ENCODE measurements around the gene STXBP5L. TPM values are rescaled to one million over a fixed set of nuclear protein-coding genes. Genes with fewer than 3 reads are reported as not detected.

Gene STXBP5L
- polyA plus RNA-seq, 1 donor from 2014 or later, result 7.6 TPM

DNA sequence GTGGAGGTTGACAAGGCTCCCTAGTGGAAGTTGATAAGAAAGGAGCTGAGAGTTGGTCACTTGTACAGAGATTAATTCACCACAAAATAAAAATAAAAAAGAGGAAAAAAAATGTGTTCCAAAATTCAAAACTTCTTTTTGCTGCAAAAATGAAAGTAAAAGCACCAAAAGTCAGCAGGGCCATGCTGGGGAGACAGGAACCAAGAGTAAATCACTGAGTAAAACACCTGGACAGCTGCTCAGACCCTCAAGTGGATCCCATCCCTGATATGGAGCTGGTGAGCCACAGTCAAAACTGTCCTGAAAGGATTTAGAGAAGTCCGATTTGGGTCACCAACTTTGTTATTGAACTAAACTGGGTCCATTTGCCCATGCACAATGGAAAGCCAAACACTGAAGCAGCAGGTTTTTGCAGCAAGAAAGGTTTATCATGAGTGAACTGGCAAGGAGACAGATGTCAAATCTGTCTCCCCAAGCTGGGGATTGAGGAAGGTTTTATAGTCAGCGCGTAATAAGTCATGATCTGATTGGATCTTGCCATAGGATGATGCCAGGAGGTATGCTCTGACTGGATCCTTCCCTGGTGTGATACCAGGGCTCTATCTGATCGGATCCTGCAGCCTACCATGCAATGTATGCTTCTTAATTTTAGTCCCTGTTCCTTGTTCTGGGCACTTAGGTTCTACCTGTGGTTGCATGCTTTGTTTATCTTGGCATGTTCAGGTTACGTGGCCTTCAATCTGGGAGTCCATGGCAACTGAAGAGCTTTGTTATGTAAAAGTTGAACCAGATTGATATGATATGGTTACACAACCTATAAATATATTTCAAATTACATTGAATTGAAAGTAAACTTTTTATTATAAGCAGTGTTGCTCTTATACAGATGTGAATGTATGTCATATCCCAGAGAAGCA is 324.6 kb downstream of the STXBP5L start:
- no peaks in the 10 kb centered on the region for H3K27me3 ChIP-seq (ENCODE audit: insufficient read depth, low read depth, low read length)

DNA sequence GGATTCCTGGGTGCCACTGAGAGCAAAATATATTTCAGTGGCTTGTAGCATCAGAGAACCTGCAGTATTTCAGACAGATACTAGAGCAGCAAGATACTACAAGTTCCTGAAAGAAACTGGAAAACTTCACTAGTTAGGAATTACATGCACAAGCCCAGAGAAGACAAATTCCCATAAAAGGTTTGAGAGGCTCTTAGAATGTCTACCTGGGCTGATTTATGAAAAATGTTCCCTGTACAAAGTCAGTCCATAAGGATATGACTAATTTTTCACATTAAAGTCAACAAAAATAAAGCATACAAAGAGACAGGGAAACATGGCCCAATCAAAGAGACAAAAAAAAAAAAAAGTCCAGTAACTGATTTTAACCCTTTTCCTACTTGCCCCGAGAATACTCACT is 335.2 kb downstream of the STXBP5L start:
- no peaks in the 10 kb centered on the region for H3K9me3 ChIP-seq (ENCODE audit: low read length)
- H4K20me1 ChIP-seq (ENCODE audit: insufficient read depth), result no peaks in the 10 kb centered on the region
- no peak overlapping the region for H3K9ac ChIP-seq (ENCODE audit: low read length)
- H2AFZ ChIP-seq (ENCODE audit: low read depth, low read length), result no peak overlapping the region
- no peak overlapping the region for H3K4me2 ChIP-seq (ENCODE audit: low read length)
- H3K4me3 ChIP-seq (ENCODE audit: low read length), result no peak overlapping the region
- no peaks in the 10 kb centered on the region for H3F3A ChIP-seq (ENCODE audit: insufficient read depth, low read length, poor library complexity, severe bottlenecking)
- no peak for TF ChIP-seq TAF1 (IDR thresholded peaks at IDR 0.05; ENCODE audit: low read depth)
- TF ChIP-seq MXI1 (conservative IDR thresholded peaks at IDR 0.05; ENCODE audit: poor library complexity, severe bottlenecking), result no peak
- no peak for TF ChIP-seq POLR2AphosphoS5 (IDR thresholded peaks at IDR 0.05)
- TF ChIP-seq, protein P1, sequence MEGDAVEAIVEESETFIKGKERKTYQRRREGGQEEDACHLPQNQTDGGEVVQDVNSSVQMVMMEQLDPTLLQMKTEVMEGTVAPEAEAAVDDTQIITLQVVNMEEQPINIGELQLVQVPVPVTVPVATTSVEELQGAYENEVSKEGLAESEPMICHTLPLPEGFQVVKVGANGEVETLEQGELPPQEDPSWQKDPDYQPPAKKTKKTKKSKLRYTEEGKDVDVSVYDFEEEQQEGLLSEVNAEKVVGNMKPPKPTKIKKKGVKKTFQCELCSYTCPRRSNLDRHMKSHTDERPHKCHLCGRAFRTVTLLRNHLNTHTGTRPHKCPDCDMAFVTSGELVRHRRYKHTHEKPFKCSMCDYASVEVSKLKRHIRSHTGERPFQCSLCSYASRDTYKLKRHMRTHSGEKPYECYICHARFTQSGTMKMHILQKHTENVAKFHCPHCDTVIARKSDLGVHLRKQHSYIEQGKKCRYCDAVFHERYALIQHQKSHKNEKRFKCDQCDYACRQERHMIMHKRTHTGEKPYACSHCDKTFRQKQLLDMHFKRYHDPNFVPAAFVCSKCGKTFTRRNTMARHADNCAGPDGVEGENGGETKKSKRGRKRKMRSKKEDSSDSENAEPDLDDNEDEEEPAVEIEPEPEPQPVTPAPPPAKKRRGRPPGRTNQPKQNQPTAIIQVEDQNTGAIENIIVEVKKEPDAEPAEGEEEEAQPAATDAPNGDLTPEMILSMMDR (IDR thresholded peaks at IDR 0.05; ENCODE audit: poor library complexity, severe bottlenecking), result no peak
- TF ChIP-seq, protein P2, sequence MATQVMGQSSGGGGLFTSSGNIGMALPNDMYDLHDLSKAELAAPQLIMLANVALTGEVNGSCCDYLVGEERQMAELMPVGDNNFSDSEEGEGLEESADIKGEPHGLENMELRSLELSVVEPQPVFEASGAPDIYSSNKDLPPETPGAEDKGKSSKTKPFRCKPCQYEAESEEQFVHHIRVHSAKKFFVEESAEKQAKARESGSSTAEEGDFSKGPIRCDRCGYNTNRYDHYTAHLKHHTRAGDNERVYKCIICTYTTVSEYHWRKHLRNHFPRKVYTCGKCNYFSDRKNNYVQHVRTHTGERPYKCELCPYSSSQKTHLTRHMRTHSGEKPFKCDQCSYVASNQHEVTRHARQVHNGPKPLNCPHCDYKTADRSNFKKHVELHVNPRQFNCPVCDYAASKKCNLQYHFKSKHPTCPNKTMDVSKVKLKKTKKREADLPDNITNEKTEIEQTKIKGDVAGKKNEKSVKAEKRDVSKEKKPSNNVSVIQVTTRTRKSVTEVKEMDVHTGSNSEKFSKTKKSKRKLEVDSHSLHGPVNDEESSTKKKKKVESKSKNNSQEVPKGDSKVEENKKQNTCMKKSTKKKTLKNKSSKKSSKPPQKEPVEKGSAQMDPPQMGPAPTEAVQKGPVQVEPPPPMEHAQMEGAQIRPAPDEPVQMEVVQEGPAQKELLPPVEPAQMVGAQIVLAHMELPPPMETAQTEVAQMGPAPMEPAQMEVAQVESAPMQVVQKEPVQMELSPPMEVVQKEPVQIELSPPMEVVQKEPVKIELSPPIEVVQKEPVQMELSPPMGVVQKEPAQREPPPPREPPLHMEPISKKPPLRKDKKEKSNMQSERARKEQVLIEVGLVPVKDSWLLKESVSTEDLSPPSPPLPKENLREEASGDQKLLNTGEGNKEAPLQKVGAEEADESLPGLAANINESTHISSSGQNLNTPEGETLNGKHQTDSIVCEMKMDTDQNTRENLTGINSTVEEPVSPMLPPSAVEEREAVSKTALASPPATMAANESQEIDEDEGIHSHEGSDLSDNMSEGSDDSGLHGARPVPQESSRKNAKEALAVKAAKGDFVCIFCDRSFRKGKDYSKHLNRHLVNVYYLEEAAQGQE (IDR thresholded peaks at IDR 0.05; ENCODE audit: borderline replicate concordance), result no peak
- no peak for TF ChIP-seq EZH2 (IDR thresholded peaks at IDR 0.05; ENCODE audit: borderline replicate concordance, insufficient read depth, low read length, poor library complexity, severe bottlenecking)
- no peak for TF ChIP-seq EP300 (conservative IDR thresholded peaks at IDR 0.05; ENCODE audit: poor library complexity, severe bottlenecking)
- no peak for TF ChIP-seq RAD21 (conservative IDR thresholded peaks at IDR 0.05)
- no peak for TF ChIP-seq SMC3 (conservative IDR thresholded peaks at IDR 0.05; ENCODE audit: poor library complexity)
- H3K27me3 ChIP-seq (ENCODE audit: insufficient read depth, low read depth, low read length), result no peaks in the 10 kb centered on the region
- H3K79me2 ChIP-seq (replicated peaks; ENCODE audit: insufficient read depth, low read length), result no peaks in the 10 kb centered on the region
- H3K9me2 ChIP-seq (ENCODE audit: insufficient read depth, low read length), result no peaks in the 10 kb centered on the region
- no peak overlapping the region for H3K27ac ChIP-seq (ENCODE audit: low read length)
- H3K36me3 ChIP-seq (ENCODE audit: insufficient read depth, low read length), result no peaks in the 10 kb centered on the region

More for the DNA sequence above, 324.6 kb downstream of the STXBP5L start:
- Histone ChIP-seq H3K79me2 (replicated peaks; ENCODE audit: insufficient read depth, low read length) (no peaks in the 10 kb centered on the region), H3K9me3 (ENCODE audit: low read length) (no peaks in the 10 kb centered on the region), H4K20me1 (ENCODE audit: insufficient read depth) (no peaks in the 10 kb centered on the region), H3F3A (ENCODE audit: insufficient read depth, low read length, poor library complexity, severe bottlenecking) (no peaks in the 10 kb centered on the region), H3K4me2 (ENCODE audit: low read length) (no peak overlapping the region), H3K36me3 (ENCODE audit: insufficient read depth, low read length) (no peaks in the 10 kb centered on the region), H3K9me2 (ENCODE audit: insufficient read depth, low read length) (no peaks in the 10 kb centered on the region), H3K4me3 (ENCODE audit: low read length) (no peak overlapping the region), H3K27ac (ENCODE audit: low read length) (no peak overlapping the region), H3K9ac (ENCODE audit: low read length) (no peak overlapping the region), H2AFZ (ENCODE audit: low read depth, low read length) (no peak overlapping the region)
- TF ChIP-seq EZH2 (IDR thresholded peaks at IDR 0.05; ENCODE audit: borderline replicate concordance, insufficient read depth, low read length, poor library complexity, severe bottlenecking) (no peak), MXI1 (conservative IDR thresholded peaks at IDR 0.05; ENCODE audit: poor library complexity, severe bottlenecking) (no peak), EP300 (conservative IDR thresholded peaks at IDR 0.05; ENCODE audit: poor library complexity, severe bottlenecking) (no peak), RAD21 (conservative IDR thresholded peaks at IDR 0.05) (no peak), TAF1 (IDR thresholded peaks at IDR 0.05; ENCODE audit: low read depth) (no peak), SMC3 (conservative IDR thresholded peaks at IDR 0.05; ENCODE audit: poor library complexity) (no peak), POLR2AphosphoS5 (IDR thresholded peaks at IDR 0.05) (no peak)
- TF ChIP-seq, protein P1 (IDR thresholded peaks at IDR 0.05; ENCODE audit: poor library complexity, severe bottlenecking), result no peak
- TF ChIP-seq, protein P2 (IDR thresholded peaks at IDR 0.05; ENCODE audit: borderline replicate concordance), result no peak
